Epithelial cell of esophagus (primary cell): ENCODE measurements around the gene PIK3R5.

Source experiments
- DNase-seq: peaks from one replicate; pipeline ENCODE4 v3.0.0; 2010; ENCODE audit warnings: low read depth
- H3K4me3 ChIP-seq: 2 replicates; pipeline ENCODE4 v1.5.1; 2011; ENCODE audit warnings: mild to moderate bottlenecking, low read length, control low read depth
- CTCF ChIP-seq: IDR thresholded peaks from 2 replicates; pipeline ENCODE4 v1.5.1; 2011; ENCODE audit warnings: low read depth, mild to moderate bottlenecking, low read length, control low read depth, inconsistent platforms; ENCODE audit not compliant: insufficient read depth; ENCODE audit errors: missing control alignments

PIK3R5 gene

GRCh38 chr17:8965394-8966168 is at the start of gene PIK3R5:
Gene PIK3R5 (minus strand): TSS chr17:8965707. CDS start chr17:8911494, 54,213 bp downstream.
- H3K4me3 ChIP-seq: no peak within 1 kb of the TSS
- DNase-seq: peak; percentile 4
- no peak for TF ChIP-seq CTCF

- H3K4me3 ChIP-seq: no peak overlapping the region
- no peak for DNase-seq
- no peak for TF ChIP-seq CTCF
Observed at GRCh38 chr17:9011001-9011400, 45.5 kb upstream of the PIK3R5 start.

- H3K4me3 ChIP-seq: no peak overlapping the region
- DNase-seq: peak; percentile 47
- TF ChIP-seq CTCF: no peak
Observed at GRCh38 chr17:9009737-9010136, 44.2 kb upstream of the PIK3R5 start.

GRCh38 chr17:9009096-9009495 is 43.6 kb upstream of the PIK3R5 start:
- TF ChIP-seq CTCF: no peak
- no peak for DNase-seq
- no peak overlapping the region for H3K4me3 ChIP-seq

GRCh38 chr17:9007052-9007714 is 41.7 kb upstream of the PIK3R5 start:
- no peak for TF ChIP-seq CTCF
- no peak for DNase-seq
- no peak overlapping the region for H3K4me3 ChIP-seq

GRCh38 chr17:9006175-9006767 is 40.8 kb upstream of the PIK3R5 start:
- no peak for DNase-seq
- no peak overlapping the region for H3K4me3 ChIP-seq
- TF ChIP-seq CTCF: no peak
